ENCODE results near the gene AMPD3. TPM values are rescaled to one million over a fixed set of nuclear protein-coding genes. Genes with fewer than 3 reads are reported as not detected.

Gene AMPD3
- total and polyA plus RNA-seq, 2 donors (not counting 3 experiments of a cell fraction or from before 2014, with no cell fraction given), result 1.4 to 2.5 TPM

GRCh38 chr11:10443152-10443551 lies 11.9 kb upstream of the AMPD3 start:
- ChIA-PET CTCF (interaction anchor here (1.0 to 1.5 kb wide), 3 partner anchors 10 to 37 kb away, joined by 3 to 4 read pairs (median 3); no protein-coding TSS in a partner anchor), POLR2A (no interaction called here)
- dilution Hi-C loops (cut with MboI; ENCODE audit: extremely low pct_ligation_motif_present, low sequenced_read_pairs), result no loop called here
- no peak overlapping the region for H3K4me2 ChIP-seq (ENCODE audit: insufficient read depth, low read length)
- DNase-seq (ENCODE audit: low read depth, low spot score), result no peak
- no peaks in the 10 kb centered on the region for H3K9me1 ChIP-seq (replicated peaks; ENCODE audit: control insufficient read depth, extremely low read depth, insufficient read depth, low read length)
- no TSS peak for BruUV-seq (replicated peaks)
- H3K4me3 ChIP-seq (replicated peaks in 1 of 3; ENCODE audit: insufficient read depth in 1 of 3, low read depth in 1 of 3, low read length in 3 of 3), result no peak overlapping the region
- H2AFZ ChIP-seq (ENCODE audit: low read depth, low read length), result no peak overlapping the region
- intact Hi-C loops (cut with micrococcal nuclease), result no loop called here
- H3K27me3 ChIP-seq (ENCODE audit: control insufficient read depth in 2 of 2, insufficient read depth in 2 of 2, low read length in 2 of 2), result no peaks in the 10 kb centered on the region
- no peak overlapping the region for H3K9ac ChIP-seq (replicated peaks; ENCODE audit: extremely low read depth, insufficient read depth, low read length)
- no peaks in the 10 kb centered on the region for H3K4me1 ChIP-seq (ENCODE audit: control insufficient read depth, extremely low read depth, insufficient read depth, low read length)
- H3K79me2 ChIP-seq (ENCODE audit: control insufficient read depth, insufficient read depth, low read length), result no peaks in the 10 kb centered on the region
- no peaks in the 10 kb centered on the region for H3K36me3 ChIP-seq (ENCODE audit: control insufficient read depth in 2 of 2, extremely low read depth in 1 of 2, insufficient read depth in 2 of 2, low read length in 2 of 2)
- H4K20me1 ChIP-seq (replicated peaks; ENCODE audit: control insufficient read depth, extremely low read depth, insufficient read depth, low read length), result no peaks in the 10 kb centered on the region
- TF ChIP-seq MYC (IDR thresholded peaks at IDR 0.05; ENCODE audit: low read depth, low read length), result no peak
- no peak for TF ChIP-seq JUN (IDR thresholded peaks at IDR 0.05; ENCODE audit: borderline replicate concordance, insufficient read depth, insufficient read length, low read depth)
- TF ChIP-seq EZH2 (IDR thresholded peaks at IDR 0.05; ENCODE audit: borderline replicate concordance, low read depth, low read length, severe bottlenecking), result no peak
- TF ChIP-seq POLR2A (IDR thresholded peaks at IDR 0.05; ENCODE audit: low read depth, low read length), result no peak
- no peak for TF ChIP-seq GATA2 (IDR thresholded peaks at IDR 0.05; ENCODE audit: insufficient read depth, insufficient read length, low read depth, low read length)
- no peak for FAIRE-seq
- H3K27ac ChIP-seq (ENCODE audit: insufficient read depth, low read depth, low read length), result no peak overlapping the region
- no peaks in the 10 kb centered on the region for H3K9me3 ChIP-seq (replicated peaks; ENCODE audit: control insufficient read depth, insufficient read depth, low read length)

- Histone ChIP-seq H3K27me3 (ENCODE audit: control insufficient read depth in 2 of 2, insufficient read depth in 2 of 2, low read length in 2 of 2) (no peaks in the 10 kb centered on the region), H2AFZ (ENCODE audit: low read depth, low read length) (no peak overlapping the region), H3K9me1 (replicated peaks; ENCODE audit: control insufficient read depth, extremely low read depth, insufficient read depth, low read length) (no peaks in the 10 kb centered on the region), H3K36me3 (ENCODE audit: control insufficient read depth in 2 of 2, extremely low read depth in 1 of 2, insufficient read depth in 2 of 2, low read length in 2 of 2) (no peaks in the 10 kb centered on the region), H3K9me3 (replicated peaks; ENCODE audit: control insufficient read depth, insufficient read depth, low read length) (no peaks in the 10 kb centered on the region), H3K4me2 (ENCODE audit: insufficient read depth, low read length) (no peak overlapping the region), H3K4me3 (replicated peaks in 1 of 3; ENCODE audit: insufficient read depth in 1 of 3, low read depth in 1 of 3, low read length in 3 of 3) (no peak overlapping the region), H4K20me1 (replicated peaks; ENCODE audit: control insufficient read depth, extremely low read depth, insufficient read depth, low read length) (no peaks in the 10 kb centered on the region), H3K27ac (ENCODE audit: insufficient read depth, low read depth, low read length) (no peak overlapping the region), H3K9ac (replicated peaks; ENCODE audit: extremely low read depth, insufficient read depth, low read length) (no peak overlapping the region), H3K79me2 (ENCODE audit: control insufficient read depth, insufficient read depth, low read length) (no peaks in the 10 kb centered on the region), H3K4me1 (ENCODE audit: control insufficient read depth, extremely low read depth, insufficient read depth, low read length) (no peaks in the 10 kb centered on the region)
- POLR2A ChIA-PET, result no interaction called here
- intact Hi-C loops (cut with micrococcal nuclease) (no loop called here), dilution Hi-C loops (cut with MboI; ENCODE audit: extremely low pct_ligation_motif_present, low sequenced_read_pairs) (no loop called here)
- DNase-seq (ENCODE audit: low read depth, low spot score), result no peak
- no peak for TF ChIP-seq EZH2 (IDR thresholded peaks at IDR 0.05; ENCODE audit: borderline replicate concordance, low read depth, low read length, severe bottlenecking)
- no peak for TF ChIP-seq CTCF (IDR thresholded peaks at IDR 0.05; ENCODE audit: extremely low read depth in 1 of 2, insufficient read depth in 1 of 2, low read depth in 1 of 2, low read length in 2 of 2)
- TF ChIP-seq JUN (IDR thresholded peaks at IDR 0.05; ENCODE audit: borderline replicate concordance, insufficient read depth, insufficient read length, low read depth), result no peak
- no peak for TF ChIP-seq POLR2AphosphoS5 (IDR thresholded peaks at IDR 0.05; ENCODE audit: insufficient read depth, low read depth, low read length)
- TF ChIP-seq MAX (IDR thresholded peaks at IDR 0.05; ENCODE audit: insufficient read depth, insufficient read length), result no peak
- TF ChIP-seq FOS (IDR thresholded peaks at IDR 0.05; ENCODE audit: borderline replicate concordance, insufficient read depth, low read length), result no peak
- TF ChIP-seq POLR2A (IDR thresholded peaks at IDR 0.05; ENCODE audit: low read depth, low read length), result no peak
- no peak for TF ChIP-seq MYC (IDR thresholded peaks at IDR 0.05; ENCODE audit: low read depth, low read length)
- no peak for TF ChIP-seq GATA2 (IDR thresholded peaks at IDR 0.05; ENCODE audit: insufficient read depth, insufficient read length, low read depth, low read length)
- FAIRE-seq, result no peak
- no TSS peak for BruUV-seq (replicated peaks)
- CTCF ChIA-PET, result interaction anchor here (1.0 kb wide), 2 partner anchors 10 to 31 kb away, joined by 3 read pairs; no protein-coding TSS in a partner anchor
Observed at GRCh38 chr11:10443721-10444235, 11.3 kb upstream of the AMPD3 start.

Measured in endothelial cell of umbilical vein (primary cell).